Fibroblast of villous mesenchyme (primary cell): Measurements from ENCODE around the gene DNAH3. TPM values are rescaled to one million over a fixed set of nuclear protein-coding genes. Genes with fewer than 3 reads are reported as not detected.

Experiments
- DNase-seq: peaks from one replicate; pipeline ENCODE4 v3.0.0-alpha.2; 2010; ENCODE audit warnings: low read depth
- H3K4me3 ChIP-seq: 2 replicates; pipeline ENCODE4 v1.5.1; 2011; ENCODE audit warnings: low read depth, mild to moderate bottlenecking, low read length
- CTCF ChIP-seq: IDR thresholded peaks from 2 replicates; pipeline ENCODE4 v1.5.1; 2012; ENCODE audit warnings: low read depth, mild to moderate bottlenecking, low read length; ENCODE audit not compliant: insufficient read depth
- total RNA-seq: library from RNA; depleted of rRNA; stranded (reverse); fragments of >200 nt; gene quantifications from 2 replicates; pipeline ENCODE4 v1.2.3, GENCODE V29; 2012

The DNAH3 gene
- total RNA-seq, 1 donor: under 0.01 TPM

GRCh38 chr16:21092951-21093350 lies 57.7 kb downstream of the DNAH3 start:
- no peak overlapping the region for H3K4me3 ChIP-seq
- no peak for TF ChIP-seq CTCF
- no peak for DNase-seq

DNA sequence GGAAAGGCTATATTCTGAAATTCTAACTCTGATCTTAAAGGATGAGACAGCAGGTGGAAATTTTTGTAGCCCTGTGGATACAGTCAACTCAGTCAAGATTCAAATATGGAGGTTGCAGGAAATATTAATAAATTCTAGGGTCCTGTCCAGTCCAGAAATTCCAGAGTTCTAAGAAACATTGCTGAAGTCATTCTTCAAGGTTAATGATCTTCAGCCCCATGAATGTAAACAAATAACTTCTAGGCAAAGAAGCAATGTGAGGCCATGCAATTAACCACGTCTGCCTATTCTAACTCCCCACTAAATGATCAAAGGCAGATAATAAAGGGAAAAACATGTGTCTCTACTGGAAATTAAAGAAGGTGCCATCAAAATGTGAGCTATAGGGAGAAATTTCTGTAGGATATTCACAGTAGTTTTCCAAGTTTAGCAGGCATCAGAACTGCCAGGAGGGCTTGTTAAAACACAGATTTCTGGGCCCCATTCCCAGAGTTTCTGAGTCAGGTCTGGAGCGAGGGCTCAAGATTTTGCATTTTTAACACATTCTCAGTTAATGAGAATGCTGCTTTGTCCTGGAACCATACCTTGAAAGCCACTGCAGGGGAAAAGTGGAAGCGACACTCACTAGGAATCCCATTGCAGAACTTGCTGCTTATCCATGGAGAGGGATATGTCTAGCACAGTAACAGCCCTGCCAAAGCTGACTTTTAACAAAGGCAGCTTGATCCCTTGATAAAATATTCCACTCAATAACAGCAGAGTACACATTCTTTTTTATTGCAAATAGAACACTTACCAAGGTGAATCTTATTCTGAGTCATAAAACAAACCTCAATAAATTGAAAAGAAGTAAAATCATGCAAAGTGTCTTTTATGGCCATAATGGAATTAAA lies 61.8 kb downstream of the DNAH3 start:
- H3K4me3 ChIP-seq: no peak overlapping the region
- DNase-seq: peak; percentile 49
- no peak for TF ChIP-seq CTCF

DNA sequence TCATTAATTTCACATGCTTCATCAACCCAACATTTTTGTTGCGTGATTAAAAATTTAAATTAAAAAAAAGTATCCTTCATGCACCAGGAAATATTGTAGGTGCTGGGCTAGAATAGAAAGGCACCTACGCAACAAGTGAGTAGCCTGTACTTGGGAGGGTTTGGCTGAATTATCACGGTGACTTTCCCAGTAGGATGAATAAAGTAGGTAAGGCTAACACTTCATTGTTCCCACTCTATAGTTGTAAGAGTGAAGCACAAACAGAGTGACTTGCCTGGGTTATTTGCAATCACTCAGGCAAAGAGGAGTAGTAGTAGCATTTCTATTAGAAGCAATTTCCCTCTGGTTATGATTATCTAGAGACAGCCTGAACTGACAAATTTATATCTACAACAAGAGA lies 62.5 kb downstream of the DNAH3 start:
- no peak overlapping the region for H3K4me3 ChIP-seq
- no peak for TF ChIP-seq CTCF
- no peak for DNase-seq

GRCh38 chr16:21084631-21085225 lies 65.9 kb downstream of the DNAH3 start:
- DNase-seq: no peak
- no peak for TF ChIP-seq CTCF
- no peak overlapping the region for H3K4me3 ChIP-seq

DNA sequence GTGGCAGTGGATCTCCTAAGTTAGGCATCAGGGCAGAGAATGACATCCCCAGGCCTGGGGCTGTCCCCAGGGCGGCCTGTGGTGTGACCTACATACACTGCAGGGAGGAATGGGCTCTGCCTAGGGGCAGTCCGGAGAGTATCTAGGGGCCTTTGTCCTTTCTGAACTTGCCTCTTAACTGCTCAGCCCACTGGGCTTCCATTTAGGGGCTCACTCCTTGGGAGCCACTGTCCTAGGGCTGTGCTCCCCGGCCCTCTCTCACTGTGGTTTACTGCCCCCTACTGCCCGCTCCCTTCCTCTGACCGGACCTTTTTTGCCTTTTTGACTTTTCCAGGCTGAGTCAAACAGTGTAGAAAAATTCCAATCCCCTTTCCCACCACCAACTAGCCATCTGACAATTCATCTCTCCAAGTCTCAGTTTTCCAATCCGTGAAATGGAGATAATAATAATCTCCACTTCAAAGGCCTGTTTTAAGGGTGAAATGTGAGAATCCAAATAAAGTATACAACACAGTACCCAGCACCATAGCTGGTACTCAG lies 66.8 kb downstream of the DNAH3 start:
- DNase-seq: peak; percentile 52
- H3K4me3 ChIP-seq: no peak overlapping the region
- peak; percentile 84 for TF ChIP-seq CTCF

GRCh38 chr16:21081329-21081728 lies 69.3 kb downstream of the DNAH3 start:
- TF ChIP-seq CTCF: no peak
- no peak for DNase-seq

More at GRCh38 chr16:21081329-21081728, 69.3 kb downstream of the DNAH3 start:
- no peak overlapping the region for H3K4me3 ChIP-seq
